ENCODE measurements around the gene IFNAR1. TPM values are rescaled to one million over a fixed set of nuclear protein-coding genes. Genes with fewer than 3 reads are reported as not detected.
A peak's percentile ranks its signal among the peaks of the same experiment; 100 is the strongest.
"Not testable (repeated sequence)": the region's sequence is repeated elsewhere in the genome, so short reads cannot be mapped to it uniquely, and the experiment has no call there.

IFNAR1 gene
- total and polyA plus RNA-seq, 2 donors from 2014 or later: 15.9 to 60.9 TPM

GRCh38 chr21:33378081-33378480 is 53.3 kb downstream of the IFNAR1 start:
- H3K4me3 ChIP-seq (ENCODE audit: low read length in 3 of 3): no peak overlapping the region
- H3K9me3 ChIP-seq (ENCODE audit: control insufficient read depth in 2 of 3, insufficient read depth in 1 of 3, low read length in 3 of 3): no peaks in the 10 kb centered on the region
- TF ChIP-seq, protein P1, sequence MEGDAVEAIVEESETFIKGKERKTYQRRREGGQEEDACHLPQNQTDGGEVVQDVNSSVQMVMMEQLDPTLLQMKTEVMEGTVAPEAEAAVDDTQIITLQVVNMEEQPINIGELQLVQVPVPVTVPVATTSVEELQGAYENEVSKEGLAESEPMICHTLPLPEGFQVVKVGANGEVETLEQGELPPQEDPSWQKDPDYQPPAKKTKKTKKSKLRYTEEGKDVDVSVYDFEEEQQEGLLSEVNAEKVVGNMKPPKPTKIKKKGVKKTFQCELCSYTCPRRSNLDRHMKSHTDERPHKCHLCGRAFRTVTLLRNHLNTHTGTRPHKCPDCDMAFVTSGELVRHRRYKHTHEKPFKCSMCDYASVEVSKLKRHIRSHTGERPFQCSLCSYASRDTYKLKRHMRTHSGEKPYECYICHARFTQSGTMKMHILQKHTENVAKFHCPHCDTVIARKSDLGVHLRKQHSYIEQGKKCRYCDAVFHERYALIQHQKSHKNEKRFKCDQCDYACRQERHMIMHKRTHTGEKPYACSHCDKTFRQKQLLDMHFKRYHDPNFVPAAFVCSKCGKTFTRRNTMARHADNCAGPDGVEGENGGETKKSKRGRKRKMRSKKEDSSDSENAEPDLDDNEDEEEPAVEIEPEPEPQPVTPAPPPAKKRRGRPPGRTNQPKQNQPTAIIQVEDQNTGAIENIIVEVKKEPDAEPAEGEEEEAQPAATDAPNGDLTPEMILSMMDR (IDR thresholded peaks at IDR 0.05; ENCODE audit: borderline replicate concordance, extremely low read depth, insufficient read depth): no peak
- DNase-seq (peak in 1 of 5 donors; percentile 44), FAIRE-seq (no peak)
- no peak overlapping the region for H3K9ac ChIP-seq (ENCODE audit: low read length in 3 of 3)
- no peaks in the 10 kb centered on the region for H3K36me3 ChIP-seq (ENCODE audit: control insufficient read depth in 2 of 3, insufficient read depth in 3 of 3, low read length in 3 of 3)
- no peaks in the 10 kb centered on the region for H3K27me3 ChIP-seq (ENCODE audit: control insufficient read depth, insufficient read depth, low read length)
- no peak overlapping the region for H3K27ac ChIP-seq (ENCODE audit: low read depth in 2 of 2, low read length in 2 of 2)
- H3K4me1 ChIP-seq (ENCODE audit: control insufficient read depth in 2 of 3, insufficient read depth in 2 of 3, low read depth in 1 of 3, low read length in 3 of 3): peaks cover 0 to 5% (median 0%) of the 10 kb centered on the region in 3 donors
- intact Hi-C loops (cut with DNase I): loop anchor here (10.0 kb wide), 1 partner anchor 57 kb away; no protein-coding TSS in a partner anchor

DNA sequence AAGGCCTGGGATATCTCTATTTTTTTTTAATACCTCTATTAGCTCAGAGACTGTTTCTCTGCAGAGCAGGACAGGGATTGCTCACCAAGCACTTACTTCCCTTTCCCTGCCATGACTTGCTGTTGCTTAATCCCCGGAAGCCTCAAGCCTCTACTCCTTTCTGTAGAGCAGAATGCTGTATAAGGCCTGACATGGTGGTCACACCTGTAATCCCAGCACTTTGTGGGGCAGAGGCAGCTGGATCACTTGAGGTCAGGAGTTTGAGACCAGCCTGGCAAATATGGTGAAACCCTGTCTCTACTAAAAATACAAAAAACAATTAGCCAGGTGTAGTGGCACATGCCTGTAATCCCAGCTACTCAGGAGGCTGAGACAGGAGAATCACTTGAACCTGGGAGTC is 55.2 kb downstream of the IFNAR1 start:
- not testable (repeated sequence) for H3K27ac ChIP-seq (ENCODE audit: low read depth in 2 of 2, low read length in 2 of 2); H3K9me3 ChIP-seq (ENCODE audit: control insufficient read depth in 2 of 3, insufficient read depth in 1 of 3, low read length in 3 of 3); H3K36me3 ChIP-seq (ENCODE audit: control insufficient read depth in 2 of 3, insufficient read depth in 3 of 3, low read length in 3 of 3); H3K9ac ChIP-seq (ENCODE audit: low read length in 3 of 3); H3K4me1 ChIP-seq (ENCODE audit: control insufficient read depth in 2 of 3, insufficient read depth in 2 of 3, low read depth in 1 of 3, low read length in 3 of 3); FAIRE-seq; H3K27me3 ChIP-seq (ENCODE audit: control insufficient read depth, insufficient read depth, low read length); H3K4me3 ChIP-seq (ENCODE audit: low read length in 3 of 3)
- DNase-seq: peak in 1 of 5 donors; percentile 36
- intact Hi-C loops (cut with DNase I): loop anchor here (10.0 kb wide), 1 partner anchor 55 kb away; no protein-coding TSS in a partner anchor

- Histone ChIP-seq H3K27me3 (ENCODE audit: control insufficient read depth, insufficient read depth, low read length) (no peaks in the 10 kb centered on the region), H3K36me3 (ENCODE audit: control insufficient read depth in 2 of 3, insufficient read depth in 3 of 3, low read length in 3 of 3) (no peaks in the 10 kb centered on the region), H3K9me3 (ENCODE audit: control insufficient read depth in 2 of 3, insufficient read depth in 1 of 3, low read length in 3 of 3) (no peaks in the 10 kb centered on the region), H3K9ac (ENCODE audit: low read length in 3 of 3) (no peak overlapping the region), H3K27ac (ENCODE audit: low read depth in 2 of 2, low read length in 2 of 2) (peak overlapping the region in 1 of 2 donors; percentile 16), H3K4me1 (ENCODE audit: control insufficient read depth in 2 of 3, insufficient read depth in 2 of 3, low read depth in 1 of 3, low read length in 3 of 3) (peaks cover 0 to 9% (median 0%) of the 10 kb centered on the region in 3 donors), H3K4me3 (ENCODE audit: low read length in 3 of 3) (no peak overlapping the region)
- FAIRE-seq: no peak
- peak in 4 of 5 donors; percentile 33 to 96 (median 46) for DNase-seq
- intact Hi-C loops (cut with DNase I): no loop called here
- TF ChIP-seq, protein P1 (IDR thresholded peaks at IDR 0.05; ENCODE audit: borderline replicate concordance, extremely low read depth, insufficient read depth): no peak
Measured at GRCh38 chr21:33380483-33380998, 55.8 kb downstream of the IFNAR1 start.

DNA sequence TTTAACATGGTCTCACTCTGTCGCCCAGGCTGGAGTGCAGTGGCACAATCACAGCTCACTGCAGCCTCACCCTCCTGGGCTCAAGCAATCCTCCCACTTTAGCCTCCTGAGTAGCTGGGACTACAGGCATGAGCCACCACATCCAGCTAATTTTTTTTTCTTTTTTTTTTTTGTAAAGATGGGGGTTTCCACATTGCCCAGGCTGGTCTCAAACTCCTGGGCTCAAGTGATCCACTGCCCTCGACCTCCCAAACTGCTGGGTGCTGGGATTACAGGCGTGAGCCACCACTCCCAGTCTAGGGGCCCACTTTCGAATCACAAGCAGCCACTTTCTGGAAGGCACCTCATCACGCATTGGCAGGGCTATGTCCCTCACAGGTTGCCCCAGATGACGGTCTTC is 56.6 kb downstream of the IFNAR1 start:
- H3K9me3 ChIP-seq (ENCODE audit: control insufficient read depth in 2 of 3, insufficient read depth in 1 of 3, low read length in 3 of 3); FAIRE-seq; H3K9ac ChIP-seq (ENCODE audit: low read length in 3 of 3); DNase-seq; H3K36me3 ChIP-seq (ENCODE audit: control insufficient read depth in 2 of 3, insufficient read depth in 3 of 3, low read length in 3 of 3); H3K4me1 ChIP-seq (ENCODE audit: control insufficient read depth in 2 of 3, insufficient read depth in 2 of 3, low read depth in 1 of 3, low read length in 3 of 3); H3K4me3 ChIP-seq (ENCODE audit: low read length in 3 of 3); intact Hi-C loops (cut with DNase I); H3K27me3 ChIP-seq (ENCODE audit: control insufficient read depth, insufficient read depth, low read length); H3K27ac ChIP-seq (ENCODE audit: low read depth in 2 of 2, low read length in 2 of 2): not testable (repeated sequence)
